NK-92 (cell line): ENCODE results near the gene SLC30A3.

Experiments used
- DNase-seq: peaks from one replicate; lab custom pipeline; 2025; ENCODE audit not compliant: unreplicated experiment; lab: John Stamatoyannopoulos, UW

The SLC30A3 gene

GRCh38 chr2:27261926-27262298 lies 935 bp downstream of the SLC30A3 start:
- DNase-seq: no peak

- no peak for DNase-seq
These were observed 1.5 kb downstream of the SLC30A3 start for GRCh38 chr2:27261241-27261925.

- DNase-seq: no peak
These were observed 4.8 kb downstream of the SLC30A3 start for GRCh38 chr2:27258051-27258450.

- DNase-seq: no peak
These were observed 5.9 kb downstream of the SLC30A3 start for GRCh38 chr2:27256855-27257454.

GRCh38 chr2:27255660-27256059 lies 7.2 kb downstream of the SLC30A3 start:
- no peak for DNase-seq

GRCh38 chr2:27255187-27255586 lies 7.7 kb downstream of the SLC30A3 start:
- DNase-seq: no peak

GRCh38 chr2:27251766-27252165 lies 11.1 kb downstream of the SLC30A3 start:
- DNase-seq: no peak

- DNase-seq: no peak
These were observed 12.0 kb downstream of the SLC30A3 start for GRCh38 chr2:27250652-27251379.

- no peak for DNase-seq
These were observed 12.8 kb downstream of the SLC30A3 start for GRCh38 chr2:27249891-27250651.

- no peak for DNase-seq
These were observed 13.5 kb downstream of the SLC30A3 start for GRCh38 chr2:27249159-27249890.

- no peak for DNase-seq
These were observed 15.0 kb downstream of the SLC30A3 start for GRCh38 chr2:27247893-27248292.

GRCh38 chr2:27245626-27246025 lies 17.2 kb downstream of the SLC30A3 start:
- DNase-seq: no peak

GRCh38 chr2:27245116-27245515 lies 17.7 kb downstream of the SLC30A3 start:
- DNase-seq: no peak

GRCh38 chr2:27243391-27244130 lies 19.3 kb downstream of the SLC30A3 start:
- no peak for DNase-seq

- DNase-seq: no peak
These were observed 20.3 kb downstream of the SLC30A3 start for GRCh38 chr2:27242614-27242951.

- DNase-seq: no peak
These were observed 20.9 kb downstream of the SLC30A3 start for GRCh38 chr2:27241761-27242613.

- no peak for DNase-seq
These were observed 22.4 kb downstream of the SLC30A3 start for GRCh38 chr2:27240406-27240805.

GRCh38 chr2:27238976-27239375 lies 23.9 kb downstream of the SLC30A3 start:
- no peak for DNase-seq

GRCh38 chr2:27237341-27237945 lies 25.4 kb downstream of the SLC30A3 start:
- no peak for DNase-seq
